Kidney tubule cell (primary cell): ENCODE data around the gene HEATR9.
A peak's percentile ranks its signal among the peaks of the same experiment; 100 is the strongest.
"Not testable (repeated sequence)": the region's sequence is repeated elsewhere in the genome, so short reads cannot be mapped to it uniquely, and the experiment has no call there.

ENCODE experiments used
- DNase-seq: peaks from one replicate; pipeline ENCODE4 v3.0.0-alpha.2; 2018; ENCODE audit warnings: low spot score

HEATR9 gene, protein sequence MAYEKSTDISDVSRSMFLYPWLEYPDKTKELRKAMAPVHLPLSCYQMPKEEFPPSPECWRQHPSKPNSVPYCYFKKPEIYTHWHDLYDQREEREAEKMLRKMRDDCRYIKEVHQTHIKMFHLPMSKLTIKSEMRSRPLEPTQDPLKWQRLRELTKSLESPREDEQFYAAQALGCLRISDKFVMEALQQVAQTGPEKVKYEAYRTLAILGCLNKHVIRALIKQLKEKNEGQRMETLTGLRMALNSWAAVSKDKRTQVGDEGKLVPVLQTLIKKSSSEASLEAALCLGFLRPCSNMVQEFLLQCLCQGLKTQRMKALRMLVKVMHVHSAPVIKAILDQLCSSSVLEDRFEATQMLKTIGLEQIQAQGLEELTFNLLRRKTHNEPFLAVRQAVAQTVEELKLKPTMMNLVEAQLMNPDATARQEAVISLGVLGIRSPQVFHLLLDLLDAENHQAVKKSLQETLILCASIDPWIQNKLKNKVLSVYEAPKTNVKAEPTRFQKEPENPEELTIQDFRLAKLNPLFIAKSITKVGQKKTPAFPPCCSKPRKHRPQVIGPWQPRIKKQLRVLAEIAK

DNA sequence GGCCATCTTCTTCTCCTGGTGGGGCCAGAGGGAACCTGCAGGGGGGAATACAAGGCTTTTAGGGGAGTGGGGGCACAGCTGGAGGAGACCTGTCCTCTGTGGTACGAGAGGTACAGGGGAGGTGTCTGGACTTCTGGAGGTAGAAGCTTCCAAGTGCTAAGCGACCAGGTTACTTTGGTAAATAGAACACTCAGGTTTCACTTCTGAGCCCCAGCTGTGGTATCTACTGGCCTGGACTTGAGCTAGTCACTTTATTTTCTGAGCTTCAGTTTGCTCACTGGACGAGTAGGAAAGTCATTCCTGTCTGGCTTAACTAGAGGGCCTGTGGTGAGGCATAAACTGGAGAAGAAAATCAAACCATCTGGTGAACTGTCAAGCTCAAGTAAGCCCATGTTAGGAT lies at the start of gene HEATR9:
Gene HEATR9, minus strand, starts transcription at position 155 of the 400 bp plus-strand sequence. Its CDS starts 149 bp downstream, at position 6.
- no peak for DNase-seq

DNA sequence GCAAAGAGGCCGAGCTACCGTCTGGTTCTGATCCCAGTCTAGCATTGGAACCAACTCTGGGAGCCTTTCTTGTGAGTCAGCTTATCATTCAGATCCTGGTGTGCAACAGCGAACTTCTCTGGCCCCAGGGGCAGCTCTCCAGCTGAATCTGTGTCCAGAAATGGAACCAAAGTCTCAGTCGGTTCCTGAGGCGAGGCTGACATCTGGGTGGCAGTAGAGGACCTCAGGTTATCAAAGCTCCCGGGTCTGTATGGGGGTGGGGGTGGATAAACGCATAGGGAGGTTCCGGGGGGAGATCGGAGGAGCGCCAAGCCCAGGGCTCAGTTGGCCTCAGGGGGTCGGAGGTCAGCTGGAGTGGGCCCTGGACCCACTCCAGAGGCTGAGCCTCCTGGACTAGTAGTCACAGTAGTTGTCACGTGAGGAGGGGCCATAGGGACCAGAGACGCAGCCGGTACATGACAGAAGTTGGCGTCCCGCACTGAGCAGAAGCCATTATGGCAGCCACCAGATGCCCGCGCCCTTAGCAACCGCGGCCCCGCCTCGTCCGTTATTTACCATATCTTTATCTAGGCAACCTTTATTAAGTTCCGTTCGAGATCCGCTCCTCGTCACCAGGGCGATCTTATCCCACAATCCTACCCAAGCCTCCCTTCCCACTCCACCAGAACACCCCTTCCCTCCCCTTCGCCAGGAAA lies 49.0 kb upstream of the HEATR9 start:
- DNase-seq = no peak

DNA sequence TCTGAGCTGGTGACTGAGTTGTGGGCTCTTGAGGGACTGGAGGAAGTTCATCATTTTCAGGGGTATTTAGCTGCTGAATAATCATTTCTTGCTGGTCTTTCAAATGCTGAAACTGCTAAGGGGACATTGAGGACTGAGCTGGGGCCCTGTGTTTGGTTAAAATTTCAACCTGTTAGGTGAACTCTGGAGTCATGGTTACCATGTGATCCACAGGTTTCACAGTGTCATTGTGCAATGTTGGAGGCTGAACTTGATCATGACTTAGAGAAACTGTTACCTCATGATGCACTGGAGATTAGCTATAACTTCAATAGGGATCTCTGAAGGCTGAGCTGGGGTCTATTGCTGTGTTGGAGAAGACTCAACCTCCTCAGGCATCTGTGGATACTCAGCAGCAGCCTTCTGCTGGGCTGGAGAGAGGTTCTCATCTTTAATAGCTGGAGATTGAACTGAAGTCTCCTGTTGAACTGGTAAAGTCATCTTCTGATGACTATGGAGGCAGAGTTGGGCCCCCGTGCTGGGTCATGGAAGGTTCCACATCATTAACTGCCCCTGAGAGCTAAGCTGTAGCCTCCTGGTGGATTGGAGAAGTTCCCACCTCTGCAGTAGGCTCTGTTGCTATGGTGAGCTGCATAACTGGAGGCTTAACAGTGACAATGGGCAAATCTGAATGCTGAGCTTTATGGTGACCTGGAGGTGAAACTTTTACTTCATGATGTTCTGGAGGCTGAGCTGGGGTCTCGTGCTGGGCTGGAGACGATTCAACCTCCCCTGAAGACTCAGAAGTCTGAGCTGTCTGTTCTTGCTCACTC lies 46.7 kb upstream of the HEATR9 start:
- peak; percentile 57 for DNase-seq

DNA sequence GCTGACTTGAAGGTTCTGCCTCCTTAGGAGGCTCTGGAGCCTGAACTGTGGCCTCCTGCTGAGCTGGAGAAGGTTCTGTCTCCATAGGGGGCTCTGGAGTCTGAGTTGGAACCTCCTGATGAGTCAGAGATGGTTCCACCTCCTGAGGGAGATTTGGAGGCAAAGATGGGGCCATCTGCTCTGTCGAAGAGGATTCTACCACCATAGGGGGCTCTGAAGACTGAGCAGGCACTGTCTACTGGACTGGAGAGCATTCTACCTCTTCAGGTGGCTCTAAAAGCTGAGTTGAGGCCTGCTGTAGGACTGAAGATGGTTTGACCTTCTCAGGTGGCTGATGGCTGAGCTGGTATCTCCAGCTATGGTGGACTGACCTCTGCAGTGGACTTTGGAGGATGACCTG lies 45.7 kb upstream of the HEATR9 start:
- DNase-seq = no peak

DNA sequence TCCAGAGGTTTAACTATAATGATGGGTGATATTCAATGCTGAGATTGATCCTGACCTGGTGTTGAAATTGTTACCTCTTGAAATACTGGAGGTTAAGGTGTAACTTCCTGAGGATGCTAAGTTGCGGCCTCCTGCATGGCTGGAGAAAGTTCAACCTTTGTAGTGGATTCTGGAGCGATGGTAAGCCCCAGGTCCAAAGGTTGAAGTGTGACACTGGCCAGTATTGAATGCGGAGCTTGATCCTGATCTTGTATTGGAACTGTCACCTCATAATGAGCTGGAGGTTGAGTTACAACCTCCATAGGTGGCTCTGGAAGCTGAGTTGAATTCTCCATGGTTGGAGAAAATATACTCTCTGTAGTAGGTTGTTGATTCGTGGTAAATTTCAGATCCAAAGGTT lies 44.9 kb upstream of the HEATR9 start:
- DNase-seq = no peak

DNA sequence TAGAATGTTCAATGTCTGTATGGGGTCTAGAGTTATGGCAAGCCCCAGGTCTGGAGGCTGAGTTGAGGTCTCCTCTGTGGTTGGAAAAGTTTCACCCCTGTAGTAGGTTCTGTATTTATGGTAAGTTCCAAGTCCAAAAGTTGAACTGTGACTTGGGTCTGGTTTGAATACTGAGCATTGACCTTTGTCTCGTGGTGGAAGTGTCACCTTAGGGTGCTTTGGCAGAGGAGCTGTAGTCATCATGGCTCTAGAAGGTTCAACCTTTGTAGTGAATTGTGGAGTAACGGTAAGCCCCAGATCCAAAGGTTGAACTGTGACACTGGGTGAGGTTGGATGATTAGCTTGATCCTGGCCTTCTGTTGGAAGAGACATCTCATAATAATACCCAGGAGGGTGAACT lies 44.3 kb upstream of the HEATR9 start:
- no peak for DNase-seq

DNA sequence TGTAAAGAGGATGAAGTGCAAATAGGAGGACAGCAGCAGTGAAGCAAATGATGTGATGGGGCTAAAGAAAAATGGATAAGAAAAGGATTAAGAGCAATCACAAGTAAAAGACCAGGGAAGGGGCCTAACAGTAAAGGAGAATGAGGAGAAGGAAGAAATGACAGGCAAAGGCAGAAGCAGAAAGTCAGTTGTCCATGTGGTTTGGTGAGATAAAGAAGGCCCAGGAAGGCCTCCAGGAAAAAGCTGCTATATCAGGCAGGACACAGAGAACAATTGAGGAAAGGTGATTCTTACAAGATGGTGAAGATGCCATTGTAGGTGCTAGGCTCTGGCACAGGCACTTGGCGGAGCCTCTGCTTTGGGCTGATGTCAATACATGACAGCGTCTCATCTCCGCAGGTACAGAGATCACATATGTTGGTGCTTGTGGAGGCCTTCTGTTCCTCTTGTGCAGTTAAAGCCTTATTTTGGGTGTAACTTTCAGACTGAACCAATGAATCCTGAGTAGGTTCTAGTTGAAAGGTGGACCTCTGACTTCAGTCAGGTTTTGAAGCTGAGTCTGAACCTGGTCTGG lies 43.7 kb upstream of the HEATR9 start:
- DNase-seq = no peak

DNA sequence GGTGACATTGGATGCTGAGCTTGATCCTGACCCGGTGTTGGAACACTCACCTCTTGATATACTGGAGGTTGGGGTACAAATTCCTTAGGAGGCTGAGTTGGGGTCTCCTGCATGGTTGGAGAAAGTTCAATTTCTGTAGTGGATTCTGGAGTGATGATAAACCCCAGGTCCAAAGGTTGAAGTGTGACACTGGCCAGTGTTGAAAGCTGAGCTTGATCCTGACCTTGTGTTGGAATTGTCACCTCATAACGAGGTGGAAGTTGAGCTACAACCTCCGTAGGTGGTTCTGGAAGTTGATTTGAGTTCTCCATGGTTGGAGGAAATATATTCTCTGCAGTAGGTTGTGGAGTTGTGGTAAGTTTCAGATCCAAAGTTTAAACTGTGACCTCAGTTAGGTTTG lies 40.7 kb upstream of the HEATR9 start:
- no peak for DNase-seq

DNA sequence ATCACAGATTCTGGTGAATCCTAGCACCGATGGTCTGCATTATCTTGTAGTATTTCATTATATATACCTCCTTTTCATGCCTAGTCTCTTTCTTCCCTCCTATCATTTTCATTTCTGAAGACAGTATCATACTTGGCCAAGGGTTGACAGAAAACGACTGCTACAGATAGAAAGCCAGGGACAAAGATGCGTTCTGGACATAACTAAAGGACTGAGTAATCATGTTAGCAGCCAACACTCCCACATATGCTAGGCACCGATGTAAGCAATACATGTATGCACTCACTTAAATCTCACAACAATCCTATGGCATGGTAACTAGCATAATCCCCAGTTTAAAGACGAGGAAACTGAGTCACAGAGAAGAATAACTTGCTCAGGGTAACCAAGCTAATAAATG lies 39.0 kb upstream of the HEATR9 start:
- no peak for DNase-seq

DNA sequence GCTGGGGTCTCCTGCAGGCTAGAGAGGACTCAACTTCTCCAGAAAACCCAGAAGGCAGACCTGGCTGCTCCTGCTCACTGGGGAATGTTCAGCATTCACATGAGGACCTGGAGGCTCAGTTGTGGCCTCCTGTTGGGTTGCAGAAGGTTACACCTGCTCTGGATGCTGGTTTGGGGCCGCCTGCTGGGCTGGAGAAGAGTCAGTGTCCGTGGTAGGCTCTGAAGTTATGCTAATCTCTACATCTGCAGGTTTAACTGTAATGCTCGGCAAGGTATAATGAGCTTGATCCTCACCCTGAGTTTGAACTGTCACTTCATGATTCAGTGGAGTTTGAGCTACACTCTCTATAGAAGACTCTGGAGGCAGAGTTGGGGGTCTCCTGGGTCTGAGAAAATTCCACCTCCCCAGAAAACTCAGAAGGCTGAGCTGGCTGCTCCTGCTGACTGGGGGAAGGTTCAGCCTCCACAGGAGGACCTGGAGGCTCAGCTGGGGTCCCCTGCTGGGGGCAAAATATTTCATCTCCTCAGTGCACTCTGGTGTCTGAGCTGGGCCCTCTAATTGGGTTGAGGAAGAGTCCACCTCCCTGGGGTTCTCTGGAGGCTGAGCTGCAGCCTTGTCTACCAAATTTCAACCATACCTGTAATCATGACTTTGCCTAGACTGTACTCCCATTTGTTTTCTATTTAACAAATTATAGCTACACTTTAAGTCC lies 38.4 kb upstream of the HEATR9 start:
- no peak for DNase-seq

DNA sequence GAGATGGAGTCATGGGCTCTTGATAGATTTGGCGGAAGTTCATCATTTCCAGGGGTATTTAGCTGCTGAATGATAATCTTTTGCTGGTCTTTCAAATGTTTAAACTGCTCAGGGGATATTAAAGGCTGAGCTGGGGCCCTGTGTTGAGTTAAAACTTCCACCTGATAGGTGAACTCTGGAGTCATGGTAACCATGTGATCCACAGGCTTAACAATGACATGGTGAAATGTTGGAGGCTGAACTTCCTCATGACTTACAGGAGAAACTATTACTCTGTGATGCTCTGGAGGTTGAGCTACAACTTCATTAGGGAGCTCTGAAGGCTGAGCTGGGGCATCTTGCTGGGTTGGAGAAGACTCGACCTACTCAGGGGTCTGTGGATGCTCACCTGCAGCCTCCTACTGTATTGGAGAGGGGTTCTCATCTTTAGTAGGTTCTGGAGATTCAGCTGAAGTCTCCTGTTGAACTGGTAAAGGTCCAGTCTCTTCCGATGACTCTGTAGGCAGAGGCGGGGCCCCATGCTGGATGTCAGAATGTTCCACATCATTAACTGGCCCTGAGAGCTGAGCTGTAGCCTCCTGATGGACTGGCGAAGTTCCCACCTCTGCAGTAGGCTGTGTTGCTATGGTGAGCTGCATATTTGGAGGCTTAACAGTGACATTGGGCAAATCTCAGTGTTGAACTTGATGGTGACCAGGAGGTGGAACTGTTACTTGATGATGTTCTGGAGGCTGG lies 37.7 kb upstream of the HEATR9 start:
- DNase-seq = peak; percentile 84

DNA sequence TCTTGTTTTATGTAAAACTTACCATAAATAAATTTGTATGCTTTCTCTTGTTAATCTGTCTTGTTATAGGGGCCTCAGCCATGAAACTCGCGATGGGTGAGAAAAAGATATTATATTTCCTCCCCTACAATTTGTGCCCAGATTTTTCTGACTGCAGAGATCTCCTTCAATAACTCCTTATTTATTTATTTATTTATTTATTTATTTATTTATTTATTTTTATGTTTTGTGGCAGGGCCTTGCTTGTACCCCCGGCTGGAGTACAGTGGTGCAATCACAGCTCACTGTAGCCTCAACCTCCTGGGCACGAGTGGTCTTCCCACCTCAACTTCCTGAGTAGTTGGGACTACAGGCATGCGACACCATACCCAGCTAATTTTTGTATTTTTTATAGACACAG lies 34.8 kb upstream of the HEATR9 start:
- DNase-seq = no peak

DNA sequence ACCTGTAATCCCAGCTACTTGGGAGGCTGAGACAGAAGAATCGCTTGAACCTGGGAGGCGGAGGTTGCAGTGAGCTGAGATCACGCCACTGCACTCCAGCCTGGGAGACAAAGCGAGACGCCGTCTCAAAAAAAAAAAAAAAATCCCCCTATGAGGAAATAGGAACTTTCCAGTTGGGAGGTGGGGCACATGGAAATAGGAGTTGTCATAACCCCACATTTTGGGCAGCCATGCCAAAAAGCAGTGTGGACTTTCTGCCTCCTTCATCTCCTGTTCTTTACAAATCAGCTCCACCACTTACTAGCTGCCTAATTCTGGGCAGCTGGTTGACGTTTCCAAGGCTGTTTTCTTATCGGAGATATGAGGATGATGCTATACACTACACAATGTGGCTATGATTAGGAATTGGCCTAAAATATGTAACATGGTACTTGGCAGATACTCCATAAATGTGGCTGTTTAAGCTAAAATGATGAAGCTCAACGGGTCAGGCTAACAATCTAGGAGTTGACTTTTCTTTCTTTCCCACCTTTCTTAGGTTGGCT lies 33.0 kb upstream of the HEATR9 start:
- no peak for DNase-seq

DNA sequence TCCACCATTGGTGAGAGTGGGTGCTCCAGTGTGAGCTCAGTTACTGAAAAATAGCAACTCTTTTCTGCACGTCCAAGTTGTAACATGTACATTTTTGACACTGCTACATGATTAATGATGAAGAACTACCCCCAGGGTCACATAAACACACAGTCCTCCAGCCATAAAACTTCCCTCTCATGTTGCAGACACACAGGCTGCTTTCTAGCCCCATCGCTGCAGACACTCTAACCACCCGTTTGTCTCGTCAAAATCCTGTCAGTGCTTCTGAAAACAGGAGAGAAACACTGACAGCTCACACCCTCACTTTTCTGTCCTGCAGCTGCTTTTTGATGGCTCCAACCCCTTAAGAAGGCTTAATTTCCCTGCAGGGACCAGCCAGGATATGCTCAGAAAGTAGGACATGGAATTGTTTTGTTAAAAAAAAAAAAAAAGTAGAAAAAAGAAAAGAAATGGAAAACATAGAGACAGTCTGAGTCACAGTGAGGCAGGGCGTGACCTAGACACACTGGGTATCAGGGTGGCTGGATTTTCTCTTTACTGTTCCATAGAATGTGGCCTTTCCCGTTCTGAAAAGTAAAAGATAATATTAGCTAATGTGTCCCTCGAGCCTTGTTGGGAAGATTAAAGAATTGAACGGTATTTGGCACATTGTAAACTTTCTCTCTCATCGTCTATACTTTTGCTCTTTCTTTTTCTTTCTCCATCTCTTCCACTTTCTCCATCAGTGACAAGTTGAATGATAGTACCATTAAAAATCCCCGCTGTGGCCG lies 32.2 kb upstream of the HEATR9 start:
- DNase-seq = no peak

DNA sequence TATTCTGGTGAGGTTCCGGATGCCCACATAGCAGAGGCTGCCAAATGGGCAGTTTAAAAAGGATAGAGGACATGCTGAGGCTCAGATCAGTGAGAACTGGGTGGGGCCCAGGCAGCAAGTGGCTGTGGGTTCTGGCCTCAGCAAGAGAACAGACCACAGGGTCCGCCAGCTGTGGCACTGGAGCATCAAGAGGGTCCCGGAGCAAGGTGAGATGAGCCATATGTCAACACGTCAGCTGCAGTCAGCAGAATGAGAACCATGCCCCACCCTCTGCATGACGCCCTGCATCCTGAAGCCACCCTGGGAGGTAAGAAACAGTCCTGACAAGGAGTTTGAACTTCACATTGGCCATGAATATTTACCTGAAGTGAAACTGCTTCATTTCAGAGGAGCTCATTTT lies 31.6 kb upstream of the HEATR9 start:
- DNase-seq = no peak

DNA sequence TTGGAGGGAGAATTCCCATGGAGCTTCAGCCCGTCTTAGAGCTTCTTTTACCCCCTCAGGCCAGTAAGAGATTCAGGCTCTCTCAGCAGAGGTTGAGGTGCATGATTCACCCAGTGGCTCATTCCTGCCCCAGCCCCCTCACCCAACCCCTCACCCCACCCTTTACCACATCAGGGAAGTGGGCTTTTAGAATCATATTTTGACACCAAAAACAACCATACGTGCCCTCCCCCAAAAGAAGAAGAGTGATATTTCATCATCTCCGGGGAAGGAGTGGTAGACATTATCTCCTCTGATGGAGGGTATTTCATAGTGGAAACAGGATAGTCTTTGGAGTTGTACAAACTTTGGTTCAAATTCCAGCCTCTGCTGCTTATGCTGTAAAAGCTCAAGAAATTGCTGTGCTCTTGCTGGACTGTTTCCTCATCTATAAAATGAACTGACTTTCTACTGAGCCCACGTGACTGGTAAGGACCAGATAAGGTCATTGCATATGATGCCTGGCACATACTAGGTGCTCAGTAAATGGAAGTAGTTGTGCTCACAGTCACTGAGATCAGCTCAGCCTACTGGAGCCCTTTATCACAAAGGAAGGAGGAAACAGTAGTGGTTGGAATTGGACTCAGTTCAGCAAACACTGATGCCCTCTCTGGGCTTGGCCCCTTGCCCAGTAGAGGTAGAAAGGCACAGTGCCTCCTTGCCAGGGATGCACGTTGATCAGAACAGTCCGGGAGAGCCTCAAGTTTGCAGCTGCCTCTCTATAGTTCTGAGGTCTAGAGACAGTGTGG lies 29.8 kb upstream of the HEATR9 start:
- DNase-seq = peak; percentile 77

DNA sequence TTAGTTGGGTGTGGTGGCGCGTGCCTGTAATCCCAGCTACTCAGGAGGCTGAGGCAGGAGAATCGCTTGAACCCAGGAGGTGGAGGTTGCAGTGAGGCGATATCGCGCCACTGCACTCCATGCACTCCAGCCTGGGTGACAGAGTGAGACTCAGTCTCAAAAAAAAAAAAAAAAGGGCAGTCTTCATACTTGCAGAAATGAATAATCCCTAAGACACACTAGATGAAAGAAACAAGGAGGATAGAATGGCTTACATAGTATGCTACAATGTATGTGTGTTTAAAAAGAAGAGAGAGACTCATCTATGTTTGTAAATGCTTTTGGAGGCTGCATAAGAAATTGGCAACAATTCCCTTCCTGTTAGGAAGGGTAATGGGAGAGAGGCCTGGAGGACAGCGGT lies 29.1 kb upstream of the HEATR9 start:
- not testable (repeated sequence) for DNase-seq

DNA sequence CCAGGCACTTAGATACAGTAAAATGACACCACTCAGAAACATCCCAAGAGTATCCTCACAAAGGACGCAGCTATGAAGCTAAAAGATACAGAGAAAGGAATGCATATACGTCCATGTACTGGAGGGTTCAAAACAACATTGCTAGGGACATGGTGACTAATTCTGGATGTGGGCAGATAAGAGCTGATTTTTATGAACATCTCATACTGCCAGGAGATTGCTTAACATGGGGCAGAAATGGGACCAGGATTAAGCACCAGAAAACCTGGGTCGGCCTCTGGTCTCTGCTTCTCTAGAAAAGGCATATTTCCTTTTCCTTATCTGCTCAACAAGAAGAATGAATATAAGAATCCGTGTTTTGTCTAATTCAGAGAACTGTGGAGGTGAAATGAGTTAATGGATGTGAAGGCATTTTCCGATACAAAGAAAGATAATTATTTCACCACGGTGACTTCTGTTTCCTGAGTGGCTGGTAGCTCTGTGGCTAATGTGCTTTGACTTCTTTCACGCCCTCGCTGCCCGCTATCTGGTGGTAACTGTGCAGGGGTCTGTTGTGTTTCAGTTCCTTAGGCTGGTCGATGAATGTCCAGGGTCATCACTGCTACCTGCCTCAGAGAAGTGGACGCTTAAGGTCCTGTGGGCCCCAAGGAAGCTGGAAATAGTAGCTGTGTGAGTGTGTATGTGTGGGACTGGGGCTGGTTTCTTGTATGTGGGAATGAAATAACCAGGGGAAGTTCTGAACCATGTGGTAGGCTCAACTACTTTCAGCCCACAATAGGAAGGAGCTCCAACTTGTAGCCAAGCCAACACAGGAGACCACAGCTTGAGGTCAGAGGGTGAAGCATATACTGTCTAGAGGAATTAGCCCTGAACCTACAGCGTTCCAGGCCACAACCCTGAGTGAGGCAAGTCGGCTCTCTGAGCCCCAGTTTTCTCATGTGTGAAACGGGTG lies 27.2 kb upstream of the HEATR9 start:
- no peak for DNase-seq
